Endodermal cell (in vitro differentiated cells): ENCODE measurements around the gene DNM3. TPM values are rescaled to one million over a fixed set of nuclear protein-coding genes. Genes with fewer than 3 reads are reported as not detected.

Source experiments
- DNase-seq: peaks from one replicate; pipeline ENCODE4 v3.0.0-alpha.2; 2017
- H3K27ac ChIP-seq: 2 replicates; pipeline ENCODE4 v1.5.1; 2013; ENCODE audit warnings: mild to moderate bottlenecking, low read depth, low read length, moderate library complexity
- H3K27me3 ChIP-seq: 2 replicates; pipeline ENCODE4 v1.6.1; 2013; ENCODE audit warnings: mild to moderate bottlenecking, low read length, moderate library complexity; ENCODE audit not compliant: insufficient read depth, control insufficient read depth, poor library complexity, severe bottlenecking
- H3K36me3 ChIP-seq: 2 replicates; pipeline ENCODE4 v1.7.0; 2013; ENCODE audit warnings: mild to moderate bottlenecking, low read length, moderate library complexity; ENCODE audit not compliant: control insufficient read depth, insufficient read depth
- H3K4me1 ChIP-seq: one replicate; pipeline ENCODE4 v1.7.0; 2013; ENCODE audit warnings: low read length; ENCODE audit not compliant: control insufficient read depth, insufficient read depth
- H3K4me3 ChIP-seq: 2 replicates; pipeline ENCODE4 v1.5.1; 2013; ENCODE audit warnings: mild to moderate bottlenecking, low read length, moderate library complexity
- H3K9ac ChIP-seq: 2 replicates; pipeline ENCODE4 v1.6.1; 2013; ENCODE audit warnings: mild to moderate bottlenecking, low read length, moderate library complexity; ENCODE audit not compliant: poor library complexity, severe bottlenecking; ENCODE audit errors: extremely low read depth
- H3K9me3 ChIP-seq: 2 replicates; pipeline ENCODE4 v1.6.1; 2013; ENCODE audit warnings: mild to moderate bottlenecking, low read length, moderate library complexity; ENCODE audit not compliant: control insufficient read depth
- H3K27ac Mint-ChIP-seq: 2 replicates; pipeline ENCODE4 v1.8.0; 2020; ENCODE audit warnings: mixed read lengths
- H3K27me3 Mint-ChIP-seq: 2 replicates; pipeline ENCODE4 v1.8.0; 2021; ENCODE audit warnings: mild to moderate bottlenecking, mixed read lengths; ENCODE audit not compliant: insufficient read depth
- H3K36me3 Mint-ChIP-seq: 2 replicates; pipeline ENCODE4 v1.8.0; 2020; ENCODE audit warnings: low read depth, mixed read lengths
- H3K4me1 Mint-ChIP-seq: 2 replicates; pipeline ENCODE4 v1.8.0; 2020; ENCODE audit warnings: mixed read lengths
- H3K4me3 Mint-ChIP-seq: 2 replicates; pipeline ENCODE4 v1.8.0; 2020; ENCODE audit warnings: mild to moderate bottlenecking, moderate library complexity, mixed read lengths
- H3K9me3 Mint-ChIP-seq: 2 replicates; pipeline ENCODE4 v1.8.0; 2020; ENCODE audit warnings: mild to moderate bottlenecking, mixed read lengths
- CTCF ChIP-seq: fragments of 200-600 bp; sonication (generic); conservative IDR thresholded peaks from 2 replicates; pipeline ENCODE4 v1.5.0; 2021; ENCODE audit warnings: antibody characterized with exemption, mild to moderate bottlenecking
- WGBS, 2 experiments: methylation state at CpG; one replicate each; pipeline versions ENCODE4 v1.1.5 to v1.1.7; 2013; ENCODE audit warnings: missing lambda C conversion rate in 2 of 2, mixed read lengths in 1 of 2; ENCODE audit not compliant: insufficient coverage in 1 of 2, insufficient read length in 1 of 2; 5-methylcytosine and 5-hydroxymethylcytosine counted together
- total RNA-seq, 2 donors: library from RNA; stranded (reverse); fragmentation: NEBNext Ultra II Directional in 1 of 2; extraction: Animal tissue kit (Norgen Biotek cat#: 25700) in 1 of 2; gene quantifications; 2 replicates in 1 of 2; 3 replicates in 1 of 2; pipeline ENCODE4 v1.2.1, GENCODE V29; 2021

The DNM3 gene
- total RNA-seq, 2 donors from 2014 or later: 0.53 to 1.8 TPM

DNA sequence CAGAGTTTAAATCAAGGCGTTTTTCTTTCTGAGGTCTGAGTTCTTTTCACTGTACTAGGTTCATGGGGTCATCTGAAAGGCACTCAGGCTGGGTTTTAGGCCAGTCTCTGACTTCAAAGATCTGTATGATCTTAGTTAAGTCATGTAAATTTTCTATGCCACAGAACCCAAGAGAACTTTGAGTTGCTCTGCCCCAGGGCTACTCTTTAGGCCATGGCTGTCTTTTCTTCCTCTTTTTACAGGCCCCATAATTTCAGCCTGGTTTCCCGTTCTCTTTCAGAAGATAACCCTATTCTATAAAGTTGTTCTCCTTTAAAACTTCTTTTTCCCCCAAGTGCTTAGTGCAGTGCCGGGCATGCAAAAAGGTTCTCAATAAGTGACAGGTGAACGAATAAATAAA lies 33.7 kb upstream of the DNM3 start:
- no peak overlapping the region for H3K27ac Mint-ChIP-seq
- H3K4me1 ChIP-seq: no peaks in the 10 kb centered on the region
- no peak for TF ChIP-seq CTCF
- H3K4me3 Mint-ChIP-seq: no peak overlapping the region
- H3K9ac ChIP-seq: no peak overlapping the region
- H3K27ac ChIP-seq: no peak overlapping the region
- no peak for DNase-seq
- H3K36me3 Mint-ChIP-seq: no peaks in the 10 kb centered on the region
- H3K27me3 ChIP-seq: no peaks in the 10 kb centered on the region
- H3K4me3 ChIP-seq: no peak overlapping the region
- H3K4me1 Mint-ChIP-seq: peaks cover 8% of the 10 kb centered on the region
- no peaks in the 10 kb centered on the region for H3K9me3 ChIP-seq
- H3K27me3 Mint-ChIP-seq: no peaks in the 10 kb centered on the region
- H3K36me3 ChIP-seq: no peaks in the 10 kb centered on the region
- WGBS, 2 experiments: 92 to 93% methylated on average over 3 to 4 of the region's 4 CpGs
- H3K9me3 Mint-ChIP-seq: no peaks in the 10 kb centered on the region

DNA sequence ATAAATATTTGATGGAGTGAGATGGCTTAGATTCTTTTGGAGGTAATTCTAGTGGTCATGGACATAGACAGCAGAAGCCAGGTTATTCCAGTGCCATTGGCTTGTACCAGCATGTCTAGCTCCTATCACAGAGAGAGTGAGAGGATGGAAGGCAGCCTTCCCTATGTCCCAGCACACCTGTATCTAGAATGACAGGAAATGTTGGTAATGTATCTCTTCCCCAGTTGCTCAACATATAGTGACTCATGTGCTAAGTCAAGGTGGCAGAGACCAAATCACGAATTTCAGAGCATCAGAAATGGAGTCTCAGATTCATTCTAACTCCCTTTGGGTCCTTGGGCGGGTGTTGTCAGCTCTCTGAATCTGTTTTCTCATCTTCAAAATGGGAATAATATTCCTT lies 31.5 kb upstream of the DNM3 start:
- H3K9ac ChIP-seq: no peak overlapping the region
- H3K27ac ChIP-seq: no peak overlapping the region
- no peak overlapping the region for H3K4me3 ChIP-seq
- Mint-ChIP-seq H3K27ac (no peak overlapping the region), H3K4me1 (peaks cover 8% of the 10 kb centered on the region), H3K27me3 (no peaks in the 10 kb centered on the region), H3K9me3 (no peaks in the 10 kb centered on the region), H3K36me3 (no peaks in the 10 kb centered on the region), H3K4me3 (no peak overlapping the region)
- H3K4me1 ChIP-seq: no peaks in the 10 kb centered on the region
- H3K36me3 ChIP-seq: no peaks in the 10 kb centered on the region
- no peaks in the 10 kb centered on the region for H3K9me3 ChIP-seq
- no peak for TF ChIP-seq CTCF
- WGBS, 2 experiments: 86 to 100% methylated on average over 1 to 2 of the region's 2 CpGs
- no peak for DNase-seq
- no peaks in the 10 kb centered on the region for H3K27me3 ChIP-seq

DNA sequence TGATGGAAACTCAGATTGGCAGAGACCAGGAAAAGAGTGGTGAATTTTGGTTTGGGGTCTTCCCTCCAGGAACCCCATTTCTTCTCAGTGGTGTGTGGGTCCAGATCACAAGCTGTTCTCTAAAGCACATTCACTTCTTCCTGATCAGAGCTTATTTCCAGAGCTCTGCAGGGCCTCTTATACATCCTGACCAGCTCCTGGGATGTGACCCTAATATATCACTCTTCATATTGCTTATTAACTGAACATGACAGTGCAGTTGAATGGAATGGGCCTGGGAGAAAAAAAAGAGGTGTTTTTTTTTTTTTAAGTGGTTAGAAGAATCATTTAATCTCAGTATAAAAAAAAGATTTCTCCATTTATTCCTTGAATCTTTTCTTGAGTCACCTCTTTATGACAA lies 29.6 kb upstream of the DNM3 start:
- Mint-ChIP-seq H3K27ac (no peak overlapping the region), H3K4me3 (no peak overlapping the region), H3K27me3 (no peaks in the 10 kb centered on the region), H3K36me3 (no peaks in the 10 kb centered on the region), H3K4me1 (no peaks in the 10 kb centered on the region), H3K9me3 (no peaks in the 10 kb centered on the region)
- H3K27ac ChIP-seq: no peak overlapping the region
- H3K4me1 ChIP-seq: no peaks in the 10 kb centered on the region
- no peaks in the 10 kb centered on the region for H3K36me3 ChIP-seq
- no peak overlapping the region for H3K4me3 ChIP-seq
- no peaks in the 10 kb centered on the region for H3K27me3 ChIP-seq
- DNase-seq: no peak
- TF ChIP-seq CTCF: no peak
- no peaks in the 10 kb centered on the region for H3K9me3 ChIP-seq
- no peak overlapping the region for H3K9ac ChIP-seq
